Stimulated activated CD4-positive, alpha-beta T cell treated with anti-CD3 and anti-CD28 coated beads, Interleukin-12 subunit alpha, Interleukin-12 subunit beta, amount 100 ng/mL, for 48 hours (primary cell): ENCODE data around the gene ASB9.
"Not testable (repeated sequence)": the region's sequence is repeated elsewhere in the genome, so short reads cannot be mapped to it uniquely, and the experiment has no call there.

Experiments used
- DNase-seq, 3 donors: peaks; one replicate each; pipeline ENCODE4 v3.0.0-alpha.2; 2020; ENCODE audit warnings: low read depth in 2 of 3, low spot score in 1 of 3

ASB9 gene

GRCh38 chrX:15242899-15243555, 26.9 kb downstream of the ASB9 start:
- DNase-seq, result peak in 2 of 3 donors; percentile 12 to 29

- DNase-seq, result no peak
These were observed 28.6 kb downstream of the ASB9 start for GRCh38 chrX:15241301-15241700.

- no peak for DNase-seq
These were observed 29.5 kb downstream of the ASB9 start for GRCh38 chrX:15240414-15240813.

- DNase-seq, result no peak
These were observed 33.7 kb downstream of the ASB9 start for GRCh38 chrX:15236146-15236545.

- no peak for DNase-seq
These were observed 34.9 kb downstream of the ASB9 start for GRCh38 chrX:15235001-15235400.

- DNase-seq, result no peak
These were observed 36.4 kb downstream of the ASB9 start for GRCh38 chrX:15233416-15234015.

- DNase-seq, result no peak
These were observed 45.1 kb downstream of the ASB9 start for GRCh38 chrX:15224747-15225146.

- no peak for DNase-seq
These were observed 48.6 kb downstream of the ASB9 start for GRCh38 chrX:15221321-15221720.

- DNase-seq, result no peak
These were observed 52.7 kb downstream of the ASB9 start for GRCh38 chrX:15217161-15217560.

GRCh38 chrX:15216280-15216679, 53.6 kb downstream of the ASB9 start:
- no peak for DNase-seq

GRCh38 chrX:15215366-15215765, 54.5 kb downstream of the ASB9 start:
- DNase-seq, result no peak

- no peak for DNase-seq
These were observed 55.3 kb downstream of the ASB9 start for GRCh38 chrX:15214588-15214987.

GRCh38 chrX:15209096-15209495, 60.8 kb downstream of the ASB9 start:
- no peak for DNase-seq

- DNase-seq, result no peak
These were observed 61.9 kb downstream of the ASB9 start for GRCh38 chrX:15207994-15208393.

- no peak for DNase-seq
These were observed 62.5 kb downstream of the ASB9 start for GRCh38 chrX:15207384-15207783.

GRCh38 chrX:15206306-15206705, 63.6 kb downstream of the ASB9 start:
- no peak for DNase-seq

GRCh38 chrX:15204130-15204751, 65.6 kb downstream of the ASB9 start:
- DNase-seq, result no peak

- no peak for DNase-seq
These were observed 66.2 kb downstream of the ASB9 start for GRCh38 chrX:15203694-15204093.

GRCh38 chrX:15202454-15203177, 67.3 kb downstream of the ASB9 start:
- no peak for DNase-seq

- no peak for DNase-seq
These were observed 69.0 kb downstream of the ASB9 start for GRCh38 chrX:15200871-15201270.

- not testable (repeated sequence) for DNase-seq
These were observed 71.2 kb downstream of the ASB9 start for GRCh38 chrX:15198608-15199202.

- DNase-seq, result no peak
These were observed 75.7 kb downstream of the ASB9 start for GRCh38 chrX:15194146-15194545.
